NK-92 treated with Interleukin-12 subunit alpha and Interleukin-12 subunit beta, amount 100 ng/mL, for 24 hours (cell line): ENCODE measurements around the gene BICDL2.

ENCODE experiments used
- DNase-seq: peaks from one replicate; lab custom pipeline; 2025; lab: John Stamatoyannopoulos, UW

The BICDL2 gene

DNA sequence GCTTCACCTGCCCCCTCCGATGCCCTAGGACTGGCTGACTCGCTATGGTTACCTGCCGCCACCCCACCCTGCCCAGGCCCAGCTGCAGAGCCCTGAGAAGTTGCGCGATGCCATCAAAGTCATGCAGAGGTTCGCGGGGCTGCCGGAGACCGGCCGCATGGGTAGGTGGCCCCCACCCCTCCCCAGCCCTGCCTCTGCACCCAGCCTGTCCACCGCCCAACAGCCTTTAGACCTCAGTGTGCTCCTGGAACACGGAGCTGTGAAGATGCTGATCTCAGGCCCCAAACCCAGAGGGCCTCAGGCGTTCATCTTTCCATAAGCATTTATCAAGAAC lies 10.6 kb upstream of the BICDL2 start:
- no peak for DNase-seq

DNA sequence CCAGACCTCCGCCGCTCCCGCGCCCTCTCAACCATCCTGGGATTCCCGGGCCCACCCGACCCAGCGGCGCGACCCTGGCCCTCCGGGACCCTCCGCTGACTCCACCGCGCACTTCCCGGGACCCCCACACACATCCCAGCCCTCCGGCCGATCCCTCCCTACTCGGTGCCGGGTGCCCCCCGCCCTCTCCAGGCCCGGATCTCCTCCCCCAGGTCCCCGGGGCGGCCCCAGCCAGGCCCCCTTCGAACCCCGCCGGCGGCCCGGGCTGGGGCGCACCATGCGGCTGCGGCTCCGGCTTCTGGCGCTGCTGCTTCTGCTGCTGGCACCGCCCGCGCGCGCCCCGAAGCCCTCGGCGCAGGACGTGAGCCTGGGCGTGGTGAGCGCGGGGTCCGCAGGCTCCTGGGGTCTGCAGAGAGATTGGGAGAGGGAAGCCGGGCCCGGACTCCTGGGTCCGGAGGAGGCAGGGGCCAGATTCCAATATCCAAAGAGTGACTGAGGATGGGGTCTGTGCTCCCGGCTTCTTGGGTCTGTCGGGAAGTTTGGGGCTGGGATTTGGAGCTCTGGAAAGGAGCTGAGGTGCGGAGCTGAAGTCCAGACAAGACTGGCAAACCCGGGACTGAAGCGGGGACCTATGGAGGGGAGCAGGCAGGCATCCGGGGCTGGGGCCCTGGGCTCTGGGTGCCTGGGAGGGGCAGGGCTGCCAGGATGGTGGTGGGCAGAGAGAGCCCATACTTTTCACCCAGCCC lies 10.1 kb upstream of the BICDL2 start:
- DNase-seq: no peak

DNA sequence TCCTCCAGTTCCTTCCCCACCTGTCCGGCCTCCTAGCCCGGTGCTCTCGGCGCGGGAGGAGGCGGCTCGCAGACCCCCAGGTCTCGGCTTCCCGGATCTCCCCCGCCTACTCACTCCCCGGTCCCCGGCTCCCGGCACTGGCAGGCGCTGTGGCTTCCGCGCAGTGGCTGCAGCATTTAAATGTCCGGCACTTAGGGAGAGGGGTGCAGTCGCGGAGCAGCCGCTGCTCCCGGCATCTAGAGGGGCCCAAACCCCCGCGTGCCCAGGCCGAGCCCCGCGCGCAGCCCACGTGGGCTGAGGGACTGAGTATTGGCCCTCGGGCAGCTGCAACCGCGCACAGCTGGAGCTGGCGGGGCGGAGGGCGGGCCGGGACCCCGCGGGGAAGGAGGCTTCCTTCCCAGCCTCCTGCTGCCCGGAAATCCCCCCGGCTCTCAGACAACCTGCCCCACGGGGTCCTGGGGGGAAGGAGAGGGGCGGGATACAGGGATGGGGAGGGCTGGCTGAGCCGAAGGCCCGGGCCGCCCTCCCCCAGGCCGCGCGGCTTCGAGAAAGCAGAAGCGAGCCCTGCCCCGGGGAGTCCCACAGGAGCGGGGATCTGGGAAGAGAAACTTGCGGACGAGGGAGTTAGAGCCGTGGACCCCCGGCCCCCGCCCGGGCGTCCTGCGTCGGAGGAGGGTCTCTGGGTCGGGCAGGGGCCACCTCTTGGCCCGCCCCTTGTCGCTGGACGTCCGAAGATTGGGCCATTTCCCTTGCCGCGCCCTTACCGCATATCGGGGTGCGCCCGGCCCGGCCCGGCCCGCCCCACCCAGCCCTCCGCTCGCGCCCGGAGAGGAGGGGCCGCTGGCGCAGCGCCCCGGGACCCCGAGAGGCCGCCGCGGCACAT lies 9.3 kb upstream of the BICDL2 start, which contains the start of gene MMP25:
MMP25 (plus strand) TSS at position 804 of the 883 bp plus-strand sequence. CDS start 357 bp downstream, outside the sequence.
- DNase-seq: no peak

DNA sequence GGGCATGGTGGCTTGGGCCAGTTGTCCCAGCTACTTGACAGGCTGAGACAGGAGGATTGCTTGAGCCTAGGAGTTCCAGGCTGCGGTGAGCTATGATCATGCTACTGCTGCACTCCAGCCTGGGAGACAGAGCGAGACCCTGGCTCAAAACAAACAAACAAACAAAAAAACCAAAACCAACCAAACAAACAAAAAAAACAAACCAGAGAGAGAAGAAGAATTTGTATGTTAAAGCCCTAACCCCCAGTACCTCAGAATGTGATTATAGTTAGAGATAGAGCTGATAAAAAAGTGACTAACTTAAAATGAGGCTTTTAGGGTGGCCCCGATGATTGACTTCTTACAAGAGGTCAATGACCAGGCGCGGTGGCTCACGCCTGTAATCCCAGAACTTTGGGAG lies 8.0 kb upstream of the BICDL2 start:
- no peak for DNase-seq

DNA sequence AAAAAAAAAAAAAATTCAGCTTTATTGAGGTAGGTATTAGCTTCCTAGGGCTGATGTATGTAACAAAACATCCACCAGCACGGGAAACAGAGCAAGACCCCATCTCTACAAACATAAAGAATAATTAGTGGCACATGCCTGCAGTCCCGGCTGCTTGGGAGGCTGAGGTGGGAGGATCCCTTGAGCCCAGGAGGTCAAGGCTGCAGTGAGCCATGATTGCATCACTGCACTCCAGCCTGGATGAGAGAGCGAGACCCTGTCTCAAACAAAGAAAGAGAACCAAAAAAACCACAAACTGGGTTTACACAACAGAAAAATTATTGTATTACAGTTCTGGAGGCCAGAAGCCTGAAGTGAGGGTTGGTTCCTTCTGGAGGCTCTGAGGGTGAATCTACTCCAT lies 5.6 kb upstream of the BICDL2 start:
- DNase-seq: no peak

DNA sequence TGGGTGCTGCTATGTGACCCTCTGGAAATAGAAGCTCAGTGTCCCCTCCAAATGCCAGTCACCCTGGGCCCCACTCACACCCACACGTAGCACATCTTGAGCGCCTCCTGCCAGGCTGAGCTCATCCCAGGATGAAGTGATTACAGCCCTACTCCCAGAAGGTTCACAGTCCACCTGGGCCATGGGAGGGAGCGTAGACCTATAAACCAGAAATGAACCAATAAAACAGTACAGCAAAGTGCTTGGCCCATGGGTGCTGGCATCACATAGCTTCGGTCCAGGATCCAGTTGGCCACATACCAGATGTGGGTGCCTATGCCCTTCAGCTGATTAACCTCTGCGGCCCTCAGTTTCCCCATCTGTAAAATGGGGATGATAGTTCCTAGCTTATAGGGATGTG lies 2.2 kb upstream of the BICDL2 start:
- no peak for DNase-seq

DNA sequence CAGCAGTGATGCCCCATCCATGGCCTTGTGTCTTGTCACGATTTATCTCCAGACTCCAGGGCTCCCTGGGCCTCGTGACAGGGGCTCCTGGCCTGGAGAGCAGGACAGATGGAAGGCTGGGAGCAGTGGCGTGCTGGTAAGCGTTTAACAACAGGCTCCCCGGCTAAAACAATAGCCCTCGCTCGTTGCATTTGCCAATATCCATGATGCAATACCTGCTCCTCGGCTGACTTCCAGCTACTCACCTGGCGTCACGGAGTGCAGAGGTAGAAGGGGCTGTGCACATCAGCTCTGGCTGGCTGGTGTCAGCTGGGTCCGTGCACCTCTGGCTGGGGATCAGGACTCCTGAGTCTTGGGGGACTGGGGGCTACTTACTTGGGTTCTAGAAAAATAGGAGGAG lies 1.5 kb upstream of the BICDL2 start:
- no peak for DNase-seq

DNA sequence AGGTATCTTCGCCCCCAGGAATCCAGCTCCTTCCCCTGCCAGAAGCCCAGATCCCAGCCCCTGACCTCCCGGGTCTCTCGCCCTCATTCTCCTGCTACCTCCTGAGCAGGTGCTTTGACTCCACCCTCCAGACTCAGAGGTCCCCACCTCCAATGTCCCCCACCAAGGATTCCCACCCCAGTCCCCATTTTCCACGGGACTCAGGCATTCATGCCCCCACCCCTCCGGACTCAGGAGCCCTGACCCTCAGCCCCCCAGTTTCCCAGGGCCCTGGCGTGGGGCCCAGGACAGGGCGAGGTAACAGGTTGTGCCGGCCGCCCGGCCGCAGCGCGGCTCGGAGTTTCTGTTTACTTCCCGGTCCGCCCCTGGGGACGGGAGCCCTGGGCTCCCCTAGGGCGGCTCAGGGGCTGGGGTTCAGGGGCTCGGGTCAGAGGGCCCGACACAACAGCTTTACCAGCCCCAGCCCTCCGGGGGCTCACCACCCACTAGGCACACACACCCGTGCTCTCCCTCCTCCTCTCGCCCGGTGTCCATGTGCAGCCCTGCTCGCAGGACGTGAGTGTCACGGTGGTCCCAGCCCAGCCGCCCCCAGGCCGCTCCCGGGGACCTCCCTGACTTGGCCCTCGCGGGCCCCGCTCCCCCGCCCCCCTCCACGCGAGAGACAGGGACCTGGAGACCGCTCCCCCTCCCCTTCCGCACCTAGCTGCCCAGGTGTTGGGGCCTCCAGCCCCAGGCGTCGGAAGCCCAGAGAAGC lies 595 bp downstream of the BICDL2 start:
- DNase-seq: no peak

DNA sequence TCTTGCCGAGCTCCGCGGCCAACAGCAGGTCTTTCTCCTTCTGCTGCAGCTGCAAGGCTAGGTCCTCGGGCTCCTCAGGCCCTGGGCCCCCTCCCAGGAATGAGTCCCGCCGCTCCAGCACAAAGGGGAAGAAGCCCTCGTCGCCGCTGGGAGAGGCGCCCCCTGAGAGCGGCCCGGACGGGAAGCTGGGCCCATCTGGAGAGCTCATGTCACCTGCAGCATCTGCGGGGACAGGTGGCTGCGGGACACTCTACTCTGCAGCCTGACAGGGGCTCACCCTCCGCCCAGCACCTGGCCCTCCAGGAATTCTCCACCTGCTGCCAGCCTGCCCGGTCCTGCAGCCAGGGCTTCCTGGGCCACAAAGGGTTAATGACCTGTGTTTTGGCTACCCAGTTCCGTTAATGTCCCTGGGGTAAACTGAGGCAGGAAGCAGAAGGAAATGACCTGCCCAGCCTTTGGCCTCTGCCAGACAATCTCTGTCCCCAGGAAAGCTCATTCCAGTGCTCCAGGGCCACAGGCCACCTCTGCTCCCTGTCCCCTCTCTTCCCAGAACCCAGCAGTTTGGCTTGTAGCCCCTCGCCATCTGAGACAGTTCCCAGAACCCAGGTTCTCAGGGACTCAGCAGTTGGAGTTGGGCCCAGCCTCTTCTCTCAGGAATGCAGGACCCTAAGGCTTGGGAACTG lies 1.3 kb downstream of the BICDL2 start:
- no peak for DNase-seq

DNA sequence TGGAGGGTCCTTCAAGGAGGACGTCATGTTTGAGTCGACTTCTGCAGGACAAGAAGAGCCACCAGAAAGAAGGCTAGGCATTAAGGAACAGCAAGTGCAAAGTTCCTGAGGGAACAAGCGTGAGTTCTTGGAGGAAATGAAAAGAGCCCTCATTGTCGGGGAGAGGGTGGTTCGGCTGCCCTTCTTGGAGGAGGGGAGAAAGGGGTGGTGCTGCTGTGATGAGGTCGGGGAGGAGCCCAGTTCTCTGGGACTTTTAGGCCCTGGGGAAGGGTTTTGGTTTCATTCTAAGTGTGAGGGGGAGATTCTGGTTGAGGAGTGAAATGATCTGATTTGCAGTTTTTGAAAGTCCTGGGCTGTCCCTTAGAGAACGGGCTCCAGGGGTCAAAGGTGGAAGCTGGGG lies 4.1 kb downstream of the BICDL2 start:
- DNase-seq: no peak

DNA sequence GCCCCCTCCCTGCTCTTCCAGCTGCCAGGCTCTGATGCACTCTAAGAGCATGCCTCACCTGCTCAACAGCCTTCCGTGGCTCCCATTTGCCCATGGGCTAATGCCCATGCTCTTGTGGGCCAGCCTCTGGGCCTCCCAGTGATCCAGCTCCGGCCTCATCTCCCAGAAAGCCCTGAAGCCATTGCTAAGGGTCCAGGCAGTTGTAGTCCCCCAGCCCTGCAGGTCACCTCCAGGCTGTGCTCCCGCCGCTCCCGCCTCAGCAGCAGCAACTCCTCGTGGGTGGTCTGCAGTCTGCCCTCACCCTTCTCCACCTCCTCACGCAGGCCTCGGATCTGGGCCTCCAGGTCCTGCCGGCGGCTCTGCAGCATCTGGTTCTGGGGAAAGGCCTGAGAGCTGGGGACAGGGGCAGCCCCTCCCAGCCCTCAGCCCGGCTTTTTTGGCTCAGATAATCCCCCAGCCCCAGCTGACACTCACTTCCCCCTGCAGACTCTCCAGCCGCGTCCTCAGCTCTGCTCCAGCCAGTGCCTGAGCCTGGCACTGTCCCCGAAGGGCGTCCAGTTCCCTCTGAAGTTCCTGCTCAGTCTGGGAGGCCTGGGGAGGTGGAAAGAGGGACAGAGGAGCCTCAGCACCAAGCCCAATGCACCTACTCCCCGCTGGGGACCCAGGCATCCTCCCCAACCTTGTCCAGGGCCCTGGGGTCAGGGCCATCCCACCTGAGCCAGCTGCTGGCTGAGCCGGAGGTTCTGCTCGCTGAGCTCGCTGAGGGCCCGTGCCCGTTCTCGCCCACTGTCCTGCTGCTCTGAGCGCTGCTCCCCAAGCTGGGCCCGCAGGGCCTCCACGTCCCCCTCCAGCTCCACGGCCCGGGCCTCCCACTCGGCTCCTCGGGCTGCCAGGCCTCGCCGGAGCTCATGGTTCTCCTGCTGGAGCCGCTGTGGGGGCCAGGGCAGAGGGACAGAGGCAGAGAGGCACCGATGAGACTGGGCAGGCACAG lies 6.2 kb downstream of the BICDL2 start:
- DNase-seq: no peak

DNA sequence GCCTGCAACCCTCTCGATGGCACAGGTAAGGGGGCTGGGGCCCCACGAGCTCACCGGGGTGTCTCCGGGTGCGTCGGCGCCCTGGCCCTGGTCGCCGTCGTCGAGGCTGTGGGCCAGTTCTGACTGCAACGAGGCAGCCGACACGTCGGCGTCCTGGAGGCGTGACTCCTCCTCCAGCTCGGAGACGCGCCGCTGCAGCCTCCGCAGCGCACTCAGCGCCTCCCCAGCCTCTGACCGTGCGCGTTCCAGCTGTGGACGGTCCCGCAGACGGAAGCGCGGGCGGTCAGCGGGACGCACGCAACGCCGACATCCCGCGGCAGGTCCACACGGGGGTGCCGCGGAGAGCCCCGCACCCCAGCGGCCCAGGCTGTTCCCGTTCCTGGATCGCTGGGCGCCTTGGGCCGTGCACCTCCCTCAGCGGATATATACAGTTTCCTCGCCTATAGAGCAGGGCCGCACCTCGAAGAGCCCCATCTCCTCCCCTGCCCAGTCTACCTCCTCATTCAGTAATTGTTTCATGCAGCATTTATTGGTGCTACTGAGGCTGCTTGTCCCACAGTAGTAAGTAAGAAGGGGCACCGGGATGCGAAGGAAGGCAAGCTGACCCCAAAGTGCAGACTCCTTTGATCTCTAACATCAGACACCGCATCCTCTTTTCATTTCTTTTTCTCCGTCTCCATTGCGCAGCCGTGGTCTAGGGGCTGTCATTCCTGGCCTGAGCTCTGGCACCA lies 7.1 kb downstream of the BICDL2 start:
- no peak for DNase-seq

DNA sequence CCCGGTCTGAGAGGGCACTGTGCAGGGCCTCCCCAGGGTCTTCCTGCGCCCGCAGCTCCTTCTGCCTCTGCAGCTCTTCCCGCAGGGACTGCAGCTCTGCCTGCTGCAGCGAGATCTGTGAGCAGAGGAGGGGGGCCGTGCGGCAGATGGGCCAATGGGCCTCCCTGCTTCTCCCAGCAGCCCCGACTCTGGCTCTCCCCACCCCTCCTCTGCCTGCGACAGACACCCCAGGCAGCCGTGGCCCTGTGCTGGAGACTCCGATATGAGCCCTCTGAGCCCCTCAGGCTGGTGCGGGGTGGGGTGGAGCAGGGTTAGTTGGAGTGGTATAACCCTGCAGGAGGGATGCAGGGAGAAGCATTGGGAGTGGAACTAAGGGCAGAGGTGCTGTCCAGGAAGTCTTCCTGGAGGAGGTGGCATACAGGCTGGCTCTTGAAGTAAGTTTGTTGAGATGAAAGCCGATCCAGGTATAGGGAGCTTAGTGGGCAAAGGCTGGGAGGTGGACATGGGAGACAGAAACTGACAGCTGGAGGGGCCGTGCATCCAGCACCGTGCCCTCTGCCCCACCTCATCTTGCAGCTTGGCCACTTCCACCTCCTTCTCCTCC lies 7.9 kb downstream of the BICDL2 start:
- DNase-seq: no peak

DNA sequence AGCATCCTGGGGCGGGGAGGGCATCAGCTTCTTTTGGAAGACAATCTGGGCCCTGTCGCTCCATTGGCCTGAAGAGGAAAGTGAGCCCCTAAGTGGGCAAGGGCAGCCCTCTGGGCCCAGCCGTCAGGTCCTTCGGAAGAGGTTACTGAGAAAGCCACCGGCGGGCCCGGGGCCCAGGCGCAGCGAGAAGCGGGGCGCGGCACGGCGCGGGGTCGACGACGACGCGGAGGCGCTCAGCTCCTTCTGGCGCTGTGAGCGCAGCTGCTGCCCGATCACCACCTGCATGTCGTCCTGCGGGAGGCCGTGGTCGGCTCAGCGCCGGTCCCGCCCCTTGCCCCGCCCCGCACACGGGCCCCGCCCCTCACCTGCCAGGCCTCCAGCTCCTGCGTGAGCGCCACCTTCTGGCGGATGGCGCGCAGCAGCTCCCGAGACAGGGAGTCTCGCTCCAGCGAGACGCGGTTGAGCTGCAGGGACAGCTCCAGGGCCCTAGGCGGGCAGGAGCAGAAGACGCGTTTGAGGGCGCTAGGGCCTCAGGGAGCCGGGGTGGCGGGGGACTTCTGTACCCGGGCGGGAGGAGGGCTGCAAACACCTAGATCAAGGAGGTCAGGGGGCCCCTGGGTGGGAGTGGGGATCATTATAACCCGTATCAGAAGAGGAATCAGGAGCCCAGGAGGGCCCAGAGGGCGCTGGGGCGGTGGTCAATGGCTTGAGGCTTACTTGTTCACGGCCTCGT lies 8.6 kb downstream of the BICDL2 start:
- no peak for DNase-seq

DNA sequence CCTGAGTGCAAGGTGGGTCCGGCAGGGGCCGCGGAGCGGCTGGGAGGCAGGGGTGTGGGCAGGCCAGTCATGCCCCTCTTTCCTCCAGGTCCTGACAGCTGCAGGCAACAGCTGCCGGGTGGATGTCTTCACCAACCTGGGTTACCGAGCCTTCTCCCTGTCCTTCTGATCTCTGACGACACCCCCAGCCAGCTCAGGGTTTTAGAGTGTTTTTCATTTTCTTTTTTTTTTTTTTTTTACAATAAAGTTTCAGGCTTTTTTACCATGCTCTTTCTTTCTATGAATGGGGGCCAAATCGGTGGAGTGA lies 9.3 kb downstream of the BICDL2 start:
- DNase-seq: no peak

DNA sequence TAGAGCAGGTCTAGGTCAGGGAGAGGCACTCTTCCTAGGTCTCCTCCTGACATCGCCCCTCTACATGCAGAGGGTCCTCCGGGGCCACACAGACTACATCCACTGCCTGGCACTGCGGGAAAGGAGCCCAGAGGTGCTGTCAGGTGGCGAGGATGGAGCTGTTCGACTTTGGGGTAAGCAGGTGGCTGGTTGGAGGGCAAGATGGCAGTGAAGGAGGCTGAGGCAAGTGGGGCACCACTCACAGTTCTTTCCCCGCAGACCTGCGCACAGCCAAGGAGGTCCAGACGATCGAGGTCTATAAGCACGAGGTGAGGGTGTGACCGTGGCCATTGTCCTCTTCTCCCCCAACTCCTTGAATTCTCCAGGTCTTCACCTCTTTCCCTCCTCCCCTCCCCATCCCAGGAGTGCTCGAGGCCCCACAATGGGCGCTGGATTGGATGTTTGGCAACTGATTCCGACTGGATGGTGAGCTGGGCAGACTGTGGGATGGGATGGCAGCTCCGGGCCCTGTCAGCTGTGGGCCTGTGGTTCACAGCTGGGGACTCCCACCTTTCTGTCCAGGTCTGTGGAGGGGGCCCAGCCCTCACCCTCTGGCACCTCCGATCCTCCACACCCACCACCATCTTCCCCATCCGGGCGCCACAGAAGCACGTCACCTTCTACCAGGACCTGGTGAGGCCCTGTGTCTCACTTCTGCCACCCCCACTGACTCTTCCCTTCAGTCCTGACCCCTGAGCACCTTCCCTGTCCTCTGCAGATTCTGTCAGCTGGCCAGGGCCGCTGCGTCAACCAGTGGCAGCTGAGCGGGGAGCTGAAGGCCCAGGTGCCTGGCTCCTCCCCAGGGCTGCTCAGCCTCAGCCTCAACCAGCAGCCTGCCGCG lies 9.9 kb downstream of the BICDL2 start:
- DNase-seq: no peak

DNA sequence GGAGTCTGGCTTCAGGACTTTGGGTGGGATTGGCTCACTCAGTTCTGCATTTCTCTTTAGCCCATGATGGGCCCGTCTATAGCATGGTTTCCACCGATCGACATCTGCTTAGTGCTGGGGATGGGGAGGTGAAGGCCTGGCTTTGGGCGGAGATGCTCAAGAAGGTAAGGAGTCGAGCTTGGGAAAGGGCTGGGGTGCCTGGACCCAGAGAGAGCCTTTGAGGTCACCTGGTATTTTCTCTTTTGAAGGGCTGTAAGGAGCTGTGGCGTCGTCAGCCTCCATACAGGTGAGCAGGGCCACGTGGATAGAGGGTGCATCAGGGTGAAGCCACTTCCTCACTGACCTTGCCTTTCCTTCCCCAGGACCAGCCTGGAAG lies 10.8 kb downstream of the BICDL2 start:
- DNase-seq: no peak
